HEK293 (cell line): ENCODE results near the gene RCOR2.

Experiments used
- BCL11B ChIP-seq: fragments of 450-650 bp; formaldehyde crosslinking; IDR thresholded peaks from 2 replicates; pipeline ENCODE4 v1.5.1; 2016; ENCODE audit warnings: low read depth, missing biosample characterization, missing genetic modification characterization
- FEZF1 ChIP-seq: fragments of 450-650 bp; formaldehyde crosslinking; IDR thresholded peaks from 2 replicates; pipeline ENCODE4 v1.5.1; 2016; ENCODE audit warnings: missing biosample characterization, missing genetic modification characterization
- GLI2 ChIP-seq: fragments of 450-650 bp; formaldehyde crosslinking; IDR thresholded peaks from 2 replicates; pipeline ENCODE4; 2017; ENCODE audit warnings: missing biosample characterization, missing genetic modification characterization, low read depth, borderline replicate concordance
- GLI4 ChIP-seq: fragments of 450-650 bp; formaldehyde crosslinking; IDR thresholded peaks from 2 replicates; pipeline ENCODE4 v1.5.1; 2016; ENCODE audit warnings: missing biosample characterization, missing genetic modification characterization
- GLIS2 ChIP-seq: fragments of 450-650 bp; formaldehyde crosslinking; IDR thresholded peaks from 2 replicates; pipeline ENCODE4 v1.5.1; 2016; ENCODE audit warnings: missing biosample characterization, missing genetic modification characterization
- KLF8 ChIP-seq: fragments of 450-650 bp; formaldehyde crosslinking; IDR thresholded peaks from 2 replicates; pipeline ENCODE4 v1.5.1; 2016; ENCODE audit warnings: missing biosample characterization, missing genetic modification characterization
- OSR2 ChIP-seq: fragments of 450-650 bp; formaldehyde crosslinking; IDR thresholded peaks from 2 replicates; pipeline ENCODE4 v1.5.1; 2016; ENCODE audit warnings: missing biosample characterization, missing genetic modification characterization
- PRDM1 ChIP-seq: fragments of 450-650 bp; formaldehyde crosslinking; IDR thresholded peaks from 2 replicates; pipeline ENCODE4; 2016; ENCODE audit warnings: missing biosample characterization, missing genetic modification characterization
- SCRT1 ChIP-seq: fragments of 450-650 bp; formaldehyde crosslinking; IDR thresholded peaks from 2 replicates; pipeline ENCODE4 v1.5.1; 2016; ENCODE audit warnings: missing biosample characterization, missing genetic modification characterization, borderline replicate concordance
- ZFP41 ChIP-seq: fragments of 450-650 bp; formaldehyde crosslinking; IDR thresholded peaks from 2 replicates; pipeline ENCODE4 v1.5.1; 2016; ENCODE audit warnings: missing biosample characterization, missing genetic modification characterization, borderline replicate concordance
- ZNF114 ChIP-seq: fragments of 450-650 bp; formaldehyde crosslinking; IDR thresholded peaks from 2 replicates; pipeline ENCODE4 v1.5.0; 2017; ENCODE audit warnings: missing biosample characterization, missing genetic modification characterization
- ZNF132 ChIP-seq: fragments of 450-650 bp; formaldehyde crosslinking; IDR thresholded peaks from 2 replicates; pipeline ENCODE4 v1.5.1; 2017; ENCODE audit warnings: missing biosample characterization, missing genetic modification characterization, borderline replicate concordance
- ZNF16 ChIP-seq: fragments of 450-650 bp; formaldehyde crosslinking; IDR thresholded peaks from 2 replicates; pipeline ENCODE4 v1.5.1; 2016; ENCODE audit warnings: low read depth, missing biosample characterization, missing genetic modification characterization
- ZNF211 ChIP-seq: fragments of 450-650 bp; formaldehyde crosslinking; IDR thresholded peaks from 2 replicates; pipeline ENCODE4 v1.5.1; 2016; ENCODE audit warnings: low read depth, missing biosample characterization, missing genetic modification characterization
- ZNF248 ChIP-seq: fragments of 450-650 bp; formaldehyde crosslinking; IDR thresholded peaks from 2 replicates; pipeline ENCODE4 v1.5.1; 2017; ENCODE audit warnings: missing biosample characterization, missing genetic modification characterization
- ZNF292 ChIP-seq: fragments of 450-650 bp; formaldehyde crosslinking; IDR thresholded peaks from 2 replicates; pipeline ENCODE4 v1.5.1; 2016; ENCODE audit warnings: low read depth, missing biosample characterization, missing genetic modification characterization, borderline replicate concordance
- ZNF335 ChIP-seq: fragments of 450-650 bp; formaldehyde crosslinking; conservative IDR thresholded peaks from 2 replicates; pipeline ENCODE4 v1.5.1; 2016; ENCODE audit warnings: missing biosample characterization, missing genetic modification characterization
- ZNF394 ChIP-seq: fragments of 450-650 bp; formaldehyde crosslinking; IDR thresholded peaks from 2 replicates; pipeline ENCODE4 v1.5.1; 2016; ENCODE audit warnings: missing biosample characterization, missing genetic modification characterization, mild to moderate bottlenecking, moderate library complexity, borderline replicate concordance
- ZNF530 ChIP-seq: fragments of 450-650 bp; formaldehyde crosslinking; IDR thresholded peaks from 2 replicates; pipeline ENCODE4 v1.5.1; 2016; ENCODE audit warnings: low read depth, missing biosample characterization, missing genetic modification characterization
- ZNF555 ChIP-seq: fragments of 450-650 bp; formaldehyde crosslinking; conservative IDR thresholded peaks from 2 replicates; pipeline ENCODE4 v1.5.1; 2017; ENCODE audit warnings: missing biosample characterization, mild to moderate bottlenecking, missing genetic modification characterization, inconsistent platforms
- ZNF664 ChIP-seq: fragments of 450-650 bp; formaldehyde crosslinking; IDR thresholded peaks from 2 replicates; pipeline ENCODE4 v1.5.1; 2016; ENCODE audit warnings: missing biosample characterization, missing genetic modification characterization
- ZNF747 ChIP-seq: fragments of 450-650 bp; formaldehyde crosslinking; IDR thresholded peaks from 2 replicates; pipeline ENCODE4 v1.5.1; 2016; ENCODE audit warnings: missing biosample characterization, missing genetic modification characterization
- TF ChIP-seq, protein P1 (sequence below): fragments of 450-650 bp; formaldehyde crosslinking; IDR thresholded peaks from 2 replicates; pipeline ENCODE4 v1.5.1; 2017; ENCODE audit warnings: missing biosample characterization, missing genetic modification characterization
- TF ChIP-seq, protein P2 (sequence below): fragments of 450-650 bp; formaldehyde crosslinking; IDR thresholded peaks from 2 replicates; pipeline ENCODE4 v1.5.1; 2016; ENCODE audit warnings: missing biosample characterization, missing genetic modification characterization
- TF ChIP-seq, protein P3 (sequence below): fragments of 450-650 bp; formaldehyde crosslinking; IDR thresholded peaks from 2 replicates; pipeline ENCODE4 v1.5.1; 2016; ENCODE audit warnings: missing biosample characterization, missing genetic modification characterization
- TF ChIP-seq, protein P4 (sequence below): fragments of 450-650 bp; formaldehyde crosslinking; IDR thresholded peaks from 2 replicates; pipeline ENCODE4 v1.5.1; 2016; ENCODE audit warnings: missing biosample characterization, missing genetic modification characterization
- TF ChIP-seq, protein P5 (sequence below): IDR thresholded peaks from 2 replicates; pipeline ENCODE4 v1.6.1; 2011; ENCODE audit warnings: mild to moderate bottlenecking, low read depth, low read length, borderline replicate concordance
- TF ChIP-seq, protein P6 (sequence below): fragments of 450-650 bp; formaldehyde crosslinking; IDR thresholded peaks from 2 replicates; pipeline ENCODE4 v1.5.1; 2016; ENCODE audit warnings: missing biosample characterization, missing genetic modification characterization
- TF ChIP-seq, protein P7 (sequence below): fragments of 450-650 bp; formaldehyde crosslinking; IDR thresholded peaks from 2 replicates; pipeline ENCODE4 v1.5.1; 2016; ENCODE audit warnings: missing biosample characterization, missing genetic modification characterization

RCOR2 gene

DNA sequence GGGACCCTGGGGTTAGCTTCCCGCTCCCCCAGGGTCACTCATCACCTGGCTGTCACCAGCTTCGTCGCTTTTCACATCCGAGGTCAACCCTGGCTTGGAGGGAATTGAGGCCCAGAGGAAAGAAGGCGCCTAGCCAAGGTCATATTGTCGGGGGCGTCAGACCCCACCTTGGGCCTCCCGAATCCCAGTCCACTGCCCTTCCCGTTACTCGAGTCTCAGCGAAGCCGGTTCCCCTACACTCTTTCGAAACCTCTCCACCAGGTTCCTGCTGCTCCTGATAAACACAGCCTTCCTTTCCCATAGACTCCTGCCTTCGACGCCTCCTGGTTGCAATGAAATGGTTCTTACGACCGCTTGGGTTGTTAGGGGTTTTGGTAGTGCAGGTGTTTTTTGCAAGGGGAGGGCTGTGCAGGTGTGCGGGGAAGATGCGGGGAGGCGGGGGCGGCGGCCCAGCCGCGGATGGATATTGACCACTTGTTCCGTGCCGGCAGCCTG lies 22.5 kb upstream of the RCOR2 start (continued):
- TF ChIP-seq ZNF747 (tag by site-specific recombination) (no peak), ZNF211 (no peak), GLI4 (tag by site-specific recombination) (no peak), ZFP41 (tag by site-specific recombination) (no peak), SCRT1 (no peak), ZNF394 (tag by site-specific recombination) (no peak), ZNF248 (no peak), ZNF335 (tag by site-specific recombination) (no peak), ZNF292 (no peak), ZNF132 (tag by site-specific recombination) (no peak), ZNF16 (tag by site-specific recombination) (no peak), GLIS2 (tag by site-specific recombination) (peak; percentile 91; the same call in 1 of the 2 replicates), ZNF664 (no peak), ZNF114 (no peak), FEZF1 (no peak), KLF8 (tag by site-specific recombination) (no peak), ZNF555 (tag by site-specific recombination) (no peak), PRDM1 (tag by site-specific recombination) (no peak), BCL11B (tag by site-specific recombination) (no peak), GLI2 (tag by site-specific recombination) (no peak), ZNF530 (tag by site-specific recombination) (no peak), OSR2 (tag by site-specific recombination) (no peak)
- TF ChIP-seq, protein P1, sequence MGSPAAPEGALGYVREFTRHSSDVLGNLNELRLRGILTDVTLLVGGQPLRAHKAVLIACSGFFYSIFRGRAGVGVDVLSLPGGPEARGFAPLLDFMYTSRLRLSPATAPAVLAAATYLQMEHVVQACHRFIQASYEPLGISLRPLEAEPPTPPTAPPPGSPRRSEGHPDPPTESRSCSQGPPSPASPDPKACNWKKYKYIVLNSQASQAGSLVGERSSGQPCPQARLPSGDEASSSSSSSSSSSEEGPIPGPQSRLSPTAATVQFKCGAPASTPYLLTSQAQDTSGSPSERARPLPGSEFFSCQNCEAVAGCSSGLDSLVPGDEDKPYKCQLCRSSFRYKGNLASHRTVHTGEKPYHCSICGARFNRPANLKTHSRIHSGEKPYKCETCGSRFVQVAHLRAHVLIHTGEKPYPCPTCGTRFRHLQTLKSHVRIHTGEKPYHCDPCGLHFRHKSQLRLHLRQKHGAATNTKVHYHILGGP (tag by site-specific recombination), result no peak
- TF ChIP-seq, protein P2, sequence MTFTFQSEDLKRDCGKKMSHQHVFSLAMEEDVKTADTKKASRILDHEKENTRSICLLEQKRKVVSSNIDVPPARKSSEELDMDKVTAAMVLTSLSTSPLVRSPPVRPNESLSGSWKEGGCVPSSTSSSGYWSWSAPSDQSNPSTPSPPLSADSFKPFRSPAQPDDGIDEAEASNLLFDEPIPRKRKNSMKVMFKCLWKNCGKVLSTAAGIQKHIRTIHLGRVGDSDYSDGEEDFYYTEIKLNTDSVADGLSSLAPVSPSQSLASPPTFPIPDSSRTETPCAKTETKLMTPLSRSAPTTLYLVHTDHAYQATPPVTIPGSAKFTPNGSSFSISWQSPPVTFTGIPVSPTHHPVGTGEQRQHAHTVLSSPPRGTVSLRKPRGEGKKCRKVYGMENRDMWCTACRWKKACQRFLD (tag by site-specific recombination), result no peak
- TF ChIP-seq, protein P3, sequence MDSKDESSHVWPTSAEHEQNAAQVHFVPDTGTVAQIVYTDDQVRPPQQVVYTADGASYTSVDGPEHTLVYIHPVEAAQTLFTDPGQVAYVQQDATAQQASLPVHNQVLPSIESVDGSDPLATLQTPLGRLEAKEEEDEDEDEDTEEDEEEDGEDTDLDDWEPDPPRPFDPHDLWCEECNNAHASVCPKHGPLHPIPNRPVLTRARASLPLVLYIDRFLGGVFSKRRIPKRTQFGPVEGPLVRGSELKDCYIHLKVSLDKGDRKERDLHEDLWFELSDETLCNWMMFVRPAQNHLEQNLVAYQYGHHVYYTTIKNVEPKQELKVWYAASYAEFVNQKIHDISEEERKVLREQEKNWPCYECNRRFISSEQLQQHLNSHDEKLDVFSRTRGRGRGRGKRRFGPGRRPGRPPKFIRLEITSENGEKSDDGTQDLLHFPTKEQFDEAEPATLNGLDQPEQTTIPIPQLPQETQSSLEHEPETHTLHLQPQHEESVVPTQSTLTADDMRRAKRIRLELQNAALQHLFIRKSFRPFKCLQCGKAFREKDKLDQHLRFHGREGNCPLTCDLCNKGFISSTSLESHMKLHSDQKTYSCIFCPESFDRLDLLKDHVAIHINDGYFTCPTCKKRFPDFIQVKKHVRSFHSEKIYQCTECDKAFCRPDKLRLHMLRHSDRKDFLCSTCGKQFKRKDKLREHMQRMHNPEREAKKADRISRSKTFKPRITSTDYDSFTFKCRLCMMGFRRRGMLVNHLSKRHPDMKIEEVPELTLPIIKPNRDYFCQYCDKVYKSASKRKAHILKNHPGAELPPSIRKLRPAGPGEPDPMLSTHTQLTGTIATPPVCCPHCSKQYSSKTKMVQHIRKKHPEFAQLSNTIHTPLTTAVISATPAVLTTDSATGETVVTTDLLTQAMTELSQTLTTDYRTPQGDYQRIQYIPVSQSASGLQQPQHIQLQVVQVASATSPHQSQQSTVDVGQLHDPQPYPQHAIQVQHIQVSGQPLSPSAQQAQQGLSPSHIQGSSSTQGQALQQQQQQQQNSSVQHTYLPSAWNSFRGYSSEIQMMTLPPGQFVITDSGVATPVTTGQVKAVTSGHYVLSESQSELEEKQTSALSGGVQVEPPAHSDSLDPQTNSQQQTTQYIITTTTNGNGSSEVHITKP, result no peak
- TF ChIP-seq, protein P4, sequence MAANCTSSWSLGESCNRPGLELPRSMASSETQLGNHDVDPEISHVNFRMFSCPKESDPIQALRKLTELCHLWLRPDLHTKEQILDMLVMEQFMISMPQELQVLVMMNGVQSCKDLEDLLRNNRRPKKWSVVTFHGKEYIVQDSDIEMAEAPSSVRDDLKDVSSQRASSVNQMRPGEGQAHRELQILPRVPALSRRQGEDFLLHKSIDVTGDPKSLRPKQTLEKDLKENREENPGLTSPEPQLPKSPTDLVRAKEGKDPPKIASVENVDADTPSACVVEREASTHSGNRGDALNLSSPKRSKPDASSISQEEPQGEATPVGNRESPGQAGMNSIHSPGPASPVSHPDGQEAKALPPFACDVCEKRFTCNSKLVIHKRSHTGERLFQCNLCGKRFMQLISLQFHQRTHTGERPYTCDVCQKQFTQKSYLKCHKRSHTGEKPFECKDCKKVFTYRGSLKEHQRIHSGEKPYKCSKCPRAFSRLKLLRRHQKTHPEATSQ (tag by site-specific recombination), result no peak
- TF ChIP-seq, protein P5, sequence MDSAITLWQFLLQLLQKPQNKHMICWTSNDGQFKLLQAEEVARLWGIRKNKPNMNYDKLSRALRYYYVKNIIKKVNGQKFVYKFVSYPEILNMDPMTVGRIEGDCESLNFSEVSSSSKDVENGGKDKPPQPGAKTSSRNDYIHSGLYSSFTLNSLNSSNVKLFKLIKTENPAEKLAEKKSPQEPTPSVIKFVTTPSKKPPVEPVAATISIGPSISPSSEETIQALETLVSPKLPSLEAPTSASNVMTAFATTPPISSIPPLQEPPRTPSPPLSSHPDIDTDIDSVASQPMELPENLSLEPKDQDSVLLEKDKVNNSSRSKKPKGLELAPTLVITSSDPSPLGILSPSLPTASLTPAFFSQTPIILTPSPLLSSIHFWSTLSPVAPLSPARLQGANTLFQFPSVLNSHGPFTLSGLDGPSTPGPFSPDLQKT, result no peak
- TF ChIP-seq, protein P6, sequence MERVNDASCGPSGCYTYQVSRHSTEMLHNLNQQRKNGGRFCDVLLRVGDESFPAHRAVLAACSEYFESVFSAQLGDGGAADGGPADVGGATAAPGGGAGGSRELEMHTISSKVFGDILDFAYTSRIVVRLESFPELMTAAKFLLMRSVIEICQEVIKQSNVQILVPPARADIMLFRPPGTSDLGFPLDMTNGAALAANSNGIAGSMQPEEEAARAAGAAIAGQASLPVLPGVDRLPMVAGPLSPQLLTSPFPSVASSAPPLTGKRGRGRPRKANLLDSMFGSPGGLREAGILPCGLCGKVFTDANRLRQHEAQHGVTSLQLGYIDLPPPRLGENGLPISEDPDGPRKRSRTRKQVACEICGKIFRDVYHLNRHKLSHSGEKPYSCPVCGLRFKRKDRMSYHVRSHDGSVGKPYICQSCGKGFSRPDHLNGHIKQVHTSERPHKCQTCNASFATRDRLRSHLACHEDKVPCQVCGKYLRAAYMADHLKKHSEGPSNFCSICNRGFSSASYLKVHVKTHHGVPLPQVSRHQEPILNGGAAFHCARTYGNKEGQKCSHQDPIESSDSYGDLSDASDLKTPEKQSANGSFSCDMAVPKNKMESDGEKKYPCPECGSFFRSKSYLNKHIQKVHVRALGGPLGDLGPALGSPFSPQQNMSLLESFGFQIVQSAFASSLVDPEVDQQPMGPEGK, result 0 out of 2 replicates have a peak, but pooled peaks have one; percentile 56
- TF ChIP-seq, protein P7, sequence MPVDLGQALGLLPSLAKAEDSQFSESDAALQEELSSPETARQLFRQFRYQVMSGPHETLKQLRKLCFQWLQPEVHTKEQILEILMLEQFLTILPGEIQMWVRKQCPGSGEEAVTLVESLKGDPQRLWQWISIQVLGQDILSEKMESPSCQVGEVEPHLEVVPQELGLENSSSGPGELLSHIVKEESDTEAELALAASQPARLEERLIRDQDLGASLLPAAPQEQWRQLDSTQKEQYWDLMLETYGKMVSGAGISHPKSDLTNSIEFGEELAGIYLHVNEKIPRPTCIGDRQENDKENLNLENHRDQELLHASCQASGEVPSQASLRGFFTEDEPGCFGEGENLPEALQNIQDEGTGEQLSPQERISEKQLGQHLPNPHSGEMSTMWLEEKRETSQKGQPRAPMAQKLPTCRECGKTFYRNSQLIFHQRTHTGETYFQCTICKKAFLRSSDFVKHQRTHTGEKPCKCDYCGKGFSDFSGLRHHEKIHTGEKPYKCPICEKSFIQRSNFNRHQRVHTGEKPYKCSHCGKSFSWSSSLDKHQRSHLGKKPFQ (tag by site-specific recombination), result no peak
